HEK293T (cell line): ENCODE data around the gene IDH2.

Experiments
- ARNT ChIP-seq: fragments of 450-650 bp; IDR thresholded peaks from 2 replicates; pipeline ENCODE4 v1.6.1; 2017; ENCODE audit warnings: mild to moderate bottlenecking
- BHLHE40 ChIP-seq: fragments of 450-650 bp; IDR thresholded peaks from 2 replicates; pipeline ENCODE4 v1.6.1; 2016; ENCODE audit warnings: mild to moderate bottlenecking, moderate library complexity, borderline replicate concordance
- CTBP1 ChIP-seq: fragments of 450-650 bp; IDR thresholded peaks from 2 replicates; pipeline ENCODE4 v1.6.1; 2016; ENCODE audit warnings: borderline replicate concordance
- ELF4 ChIP-seq: fragments of 450-650 bp; IDR thresholded peaks from 2 replicates; pipeline ENCODE4 v1.6.1; 2017; ENCODE audit warnings: antibody characterized with exemption
- FOXA1 ChIP-seq: fragments of 450-650 bp; IDR thresholded peaks from 2 replicates; pipeline ENCODE4 v1.6.1; 2016; ENCODE audit warnings: mild to moderate bottlenecking
- FOXM1 ChIP-seq: fragments of 450-650 bp; IDR thresholded peaks from 2 replicates; pipeline ENCODE4 v1.6.1; 2017; ENCODE audit warnings: mild to moderate bottlenecking, borderline replicate concordance
- HDGF ChIP-seq: fragments of 450-650 bp; IDR thresholded peaks from 2 replicates; pipeline ENCODE4 v1.6.1; 2017; ENCODE audit warnings: antibody characterized with exemption, borderline replicate concordance
- L3MBTL2 ChIP-seq: fragments of 450-650 bp; conservative IDR thresholded peaks from 2 replicates; pipeline ENCODE4 v1.6.1; 2016; ENCODE audit warnings: mild to moderate bottlenecking
- LEF1 ChIP-seq: fragments of 450-650 bp; IDR thresholded peaks from 2 replicates; pipeline ENCODE4 v1.6.1; 2017; ENCODE audit warnings: mild to moderate bottlenecking, borderline replicate concordance
- NFRKB ChIP-seq: fragments of 450-650 bp; IDR thresholded peaks from 2 replicates; pipeline ENCODE4 v1.6.1; 2016; ENCODE audit warnings: mild to moderate bottlenecking, moderate library complexity
- SP1 ChIP-seq: fragments of 450-650 bp; IDR thresholded peaks from 2 replicates; pipeline ENCODE4 v1.6.1; 2017
- SUZ12 ChIP-seq: fragments of 450-650 bp; IDR thresholded peaks from 2 replicates; pipeline ENCODE4 v1.6.1; 2016; ENCODE audit warnings: mild to moderate bottlenecking
- ZNF384 ChIP-seq: fragments of 450-650 bp; IDR thresholded peaks from 2 replicates; pipeline ENCODE4 v1.6.1; 2016

- TF ChIP-seq NFRKB (no peak), SP1 (no peak), BHLHE40 (no peak), FOXA1 (no peak), ARNT (no peak), FOXM1 (no peak), ELF4 (no peak), HDGF (no peak), SUZ12 (no peak), ZNF384 (no peak), LEF1 (no peak), L3MBTL2 (no peak), CTBP1 (no peak)
Observed at GRCh38 chr15:90042356-90042755, 59.9 kb downstream of the IDH2 start.
